Ascending aorta (tissue), 2 donors: Measurements from ENCODE around the gene SLC25A22. TPM values are rescaled to one million over a fixed set of nuclear protein-coding genes. Genes with fewer than 3 reads are reported as not detected.

ENCODE experiments used
- DNase-seq, 2 donors: peaks; one replicate each; pipeline ENCODE4 v3.0.0-alpha.2; 2019; ENCODE audit warnings: low spot score in 2 of 2
- H3K27ac ChIP-seq, 2 donors: fragments of 200-600 bp; sonication (generic); one replicate each; pipeline ENCODE4 v1.5.1; 2016 to 2017; ENCODE audit warnings: mild to moderate bottlenecking in 1 of 2
- H3K27me3 ChIP-seq: fragments of 200-600 bp; sonication (generic); one replicate; pipeline ENCODE4 v1.5.1; 2017
- H3K36me3 ChIP-seq, 2 donors: fragments of 200-600 bp; sonication (generic); one replicate each; pipeline ENCODE4 v1.5.1; 2016
- H3K4me1 ChIP-seq, 2 donors: fragments of 200-600 bp; sonication (generic); one replicate each; pipeline ENCODE4 v1.5.1; 2016 to 2017; ENCODE audit warnings: mild to moderate bottlenecking in 1 of 2
- H3K4me3 ChIP-seq, 2 donors: fragments of 200-600 bp; sonication (generic); one replicate each; pipeline ENCODE4 v1.5.1; 2016 to 2017; ENCODE audit warnings: mild to moderate bottlenecking in 1 of 2
- H3K9me3 ChIP-seq, 2 donors: fragments of 200-600 bp; sonication (generic); one replicate each; pipeline ENCODE4 v1.5.1; 2016
- intact Hi-C: fragments of 100-400 bp; cut with DNase I; formaldehyde crosslinking; loops from one replicate; pipeline ENCODE4 v1.15.1; 2023
- total RNA-seq: library from RNA; depleted of rRNA; stranded (reverse); fragments of >200 nt; gene quantifications from one replicate; pipeline ENCODE4 v1.1.0, GENCODE V29; 2016
- TF ChIP-seq, protein P1 (sequence below), 3 experiments: fragments of 200-600 bp in 2 of 3; fragments of 450-650 bp in 1 of 3; sonication (generic) in 2 of 3; IDR thresholded peaks; one replicate each; pipeline ENCODE4 v1.5.1; 2016 to 2019; ENCODE audit warnings: antibody characterized with exemption in 3 of 3, mild to moderate bottlenecking in 1 of 3, moderate library complexity in 1 of 3

SLC25A22 gene
- total RNA-seq, 1 donor from 2014 or later: 5.6 TPM

DNA sequence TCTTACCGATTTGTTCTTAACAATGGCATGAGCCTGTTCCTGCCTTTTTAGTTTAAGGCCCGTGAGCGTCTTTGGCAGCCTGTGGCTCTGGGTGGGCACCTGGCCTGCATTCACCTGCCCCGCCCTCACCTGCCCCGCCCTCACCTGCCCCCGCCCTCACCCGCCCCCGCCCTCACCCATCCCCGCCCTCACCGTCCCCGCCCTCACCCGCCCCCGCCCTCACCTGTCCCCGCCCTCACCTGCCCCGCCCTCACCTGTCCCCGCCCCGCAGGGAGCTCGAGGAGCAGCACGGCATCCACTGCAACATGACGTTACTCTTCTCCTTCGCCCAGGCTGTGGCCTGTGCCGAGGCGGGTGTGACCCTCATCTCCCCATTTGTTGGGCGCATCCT lies 35.0 kb downstream of the SLC25A22 start:
- Histone ChIP-seq H3K4me1 (no peaks in the 10 kb centered on the region), H3K4me3 (no peak overlapping the region), H3K36me3 (peaks cover 77 to 87% of the 10 kb centered on the region in 2 donors), H3K27ac (no peak overlapping the region), H3K9me3 (no peaks in the 10 kb centered on the region), H3K27me3 (no peaks in the 10 kb centered on the region)
- intact Hi-C loops: no loop called here
- DNase-seq: no peak
- TF ChIP-seq, protein P1, sequence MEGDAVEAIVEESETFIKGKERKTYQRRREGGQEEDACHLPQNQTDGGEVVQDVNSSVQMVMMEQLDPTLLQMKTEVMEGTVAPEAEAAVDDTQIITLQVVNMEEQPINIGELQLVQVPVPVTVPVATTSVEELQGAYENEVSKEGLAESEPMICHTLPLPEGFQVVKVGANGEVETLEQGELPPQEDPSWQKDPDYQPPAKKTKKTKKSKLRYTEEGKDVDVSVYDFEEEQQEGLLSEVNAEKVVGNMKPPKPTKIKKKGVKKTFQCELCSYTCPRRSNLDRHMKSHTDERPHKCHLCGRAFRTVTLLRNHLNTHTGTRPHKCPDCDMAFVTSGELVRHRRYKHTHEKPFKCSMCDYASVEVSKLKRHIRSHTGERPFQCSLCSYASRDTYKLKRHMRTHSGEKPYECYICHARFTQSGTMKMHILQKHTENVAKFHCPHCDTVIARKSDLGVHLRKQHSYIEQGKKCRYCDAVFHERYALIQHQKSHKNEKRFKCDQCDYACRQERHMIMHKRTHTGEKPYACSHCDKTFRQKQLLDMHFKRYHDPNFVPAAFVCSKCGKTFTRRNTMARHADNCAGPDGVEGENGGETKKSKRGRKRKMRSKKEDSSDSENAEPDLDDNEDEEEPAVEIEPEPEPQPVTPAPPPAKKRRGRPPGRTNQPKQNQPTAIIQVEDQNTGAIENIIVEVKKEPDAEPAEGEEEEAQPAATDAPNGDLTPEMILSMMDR (IDR thresholded peaks at IDR 0.05): no peak

- intact Hi-C loops: no loop called here
- peaks cover 82 to 85% of the 10 kb centered on the region in 2 donors for H3K36me3 ChIP-seq
- TF ChIP-seq, protein P1 (IDR thresholded peaks at IDR 0.05): no peak
- no peaks in the 10 kb centered on the region for H3K9me3 ChIP-seq
- H3K4me3 ChIP-seq: no peak overlapping the region
- no peak overlapping the region for H3K27ac ChIP-seq
- no peak for DNase-seq
- no peaks in the 10 kb centered on the region for H3K27me3 ChIP-seq
- no peaks in the 10 kb centered on the region for H3K4me1 ChIP-seq
These were observed 35.5 kb downstream of the SLC25A22 start for GRCh38 chr11:762421-763072.

GRCh38 chr11:761526-762108 lies 36.5 kb downstream of the SLC25A22 start:
- no peaks in the 10 kb centered on the region for H3K27me3 ChIP-seq
- DNase-seq: no peak
- H3K4me1 ChIP-seq: no peaks in the 10 kb centered on the region
- peaks cover 86 to 91% of the 10 kb centered on the region in 2 donors for H3K36me3 ChIP-seq
- H3K9me3 ChIP-seq: no peaks in the 10 kb centered on the region
- TF ChIP-seq, protein P1 (IDR thresholded peaks at IDR 0.05): no peak
- intact Hi-C loops: no loop called here
- no peak overlapping the region for H3K27ac ChIP-seq
- H3K4me3 ChIP-seq: no peak overlapping the region

GRCh38 chr11:760236-760635 lies 37.8 kb downstream of the SLC25A22 start:
- Histone ChIP-seq H3K27me3 (no peaks in the 10 kb centered on the region), H3K36me3 (peaks cover 83 to 87% of the 10 kb centered on the region in 2 donors), H3K9me3 (no peaks in the 10 kb centered on the region), H3K4me1 (no peaks in the 10 kb centered on the region), H3K4me3 (no peak overlapping the region), H3K27ac (no peak overlapping the region)
- DNase-seq: no peak
- intact Hi-C loops: no loop called here
- TF ChIP-seq, protein P1 (IDR thresholded peaks at IDR 0.05): no peak

DNA sequence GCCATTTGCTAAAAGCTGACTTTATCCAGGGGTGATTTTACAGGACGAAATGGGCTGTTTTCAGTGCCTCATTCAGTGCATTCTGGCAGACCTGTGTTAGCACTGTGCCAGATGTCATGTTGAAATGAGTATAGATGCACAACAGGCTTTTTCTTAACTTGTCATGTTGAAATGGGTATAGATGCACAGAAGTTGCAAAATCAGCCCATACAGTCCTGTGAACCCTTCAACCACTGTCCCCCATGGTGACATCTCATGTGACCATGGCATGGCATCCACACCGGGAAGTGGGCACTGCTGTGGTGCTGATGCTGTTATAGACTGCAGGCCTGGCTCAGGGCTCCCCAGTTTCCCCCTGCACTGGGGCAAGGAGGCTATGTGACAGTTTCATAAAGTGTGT lies 48.4 kb downstream of the SLC25A22 start:
- no peaks in the 10 kb centered on the region for H3K27me3 ChIP-seq
- H3K9me3 ChIP-seq: no peaks in the 10 kb centered on the region
- H3K27ac ChIP-seq: no peak overlapping the region
- H3K4me3 ChIP-seq: no peak overlapping the region
- TF ChIP-seq, protein P1 (IDR thresholded peaks at IDR 0.05): no peak
- H3K36me3 ChIP-seq: peaks cover 0 to 8% of the 10 kb centered on the region in 2 donors
- H3K4me1 ChIP-seq: peaks cover 0 to 18% of the 10 kb centered on the region in 2 donors
- intact Hi-C loops: loop anchor here (5.0 kb wide), 1 partner anchor 48 kb away; the partner anchor contains the start of gene SLC25A22
- no peak for DNase-seq
